GM23338 (cell line): Measurements from ENCODE around the gene OBSL1. TPM values are rescaled to one million over a fixed set of nuclear protein-coding genes. Genes with fewer than 3 reads are reported as not detected.

Experiments used
- ATAC-seq: fragments of 200-7000 bp; cut with Tn5 transposase; 3 replicates; pipeline ENCODE4 v1.9.1; 2020
- DNase-seq: peaks from one replicate; pipeline ENCODE4 v3.0.0-alpha.2; 2015; ENCODE audit warnings: low spot score
- H2AFZ ChIP-seq: fragments of 200-600 bp; sonication (generic); 2 replicates; pipeline ENCODE4 v1.8.0; 2016; ENCODE audit warnings: antibody characterized with exemption, mild to moderate bottlenecking, moderate library complexity
- H3F3A ChIP-seq: fragments of 200-600 bp; sonication (generic); replicated peaks from 2 replicates; pipeline ENCODE4 v1.8.0; 2017; ENCODE audit warnings: antibody characterized with exemption, mixed run types, low read depth
- H3K27ac ChIP-seq: fragments of 200-600 bp; sonication (generic); 2 replicates; pipeline ENCODE4 v1.6.1; 2016; ENCODE audit warnings: low read depth
- H3K27me3 ChIP-seq: fragments of 200-600 bp; sonication (generic); 2 replicates; pipeline ENCODE4 v1.8.0; 2016; ENCODE audit warnings: mild to moderate bottlenecking, mixed run types, moderate library complexity; ENCODE audit not compliant: insufficient read depth
- H3K36me3 ChIP-seq: fragments of 200-600 bp; sonication (generic); 2 replicates; pipeline ENCODE4 v1.8.0; 2016; ENCODE audit warnings: mild to moderate bottlenecking; ENCODE audit not compliant: insufficient read depth
- H3K4me1 ChIP-seq: fragments of 200-600 bp; sonication (generic); 2 replicates; pipeline ENCODE4 v1.8.0; 2016; ENCODE audit warnings: mild to moderate bottlenecking, moderate library complexity; ENCODE audit not compliant: insufficient read depth
- H3K4me2 ChIP-seq: fragments of 200-600 bp; sonication (generic); 2 replicates; pipeline ENCODE4 v1.7.1; 2017; ENCODE audit warnings: mixed run types
- H3K4me3 ChIP-seq: fragments of 200-600 bp; sonication (generic); 2 replicates; pipeline ENCODE4 v1.6.1; 2016; ENCODE audit warnings: mixed run types
- H3K79me2 ChIP-seq: fragments of 200-600 bp; sonication (generic); replicated peaks from 2 replicates; pipeline ENCODE4 v1.8.0; 2017; ENCODE audit warnings: mild to moderate bottlenecking; ENCODE audit not compliant: insufficient read depth
- H3K9me2 ChIP-seq: fragments of 200-600 bp; sonication (generic); 2 replicates; pipeline ENCODE4 v1.8.0; 2017; ENCODE audit not compliant: insufficient read depth
- H4K20me1 ChIP-seq: fragments of 200-600 bp; sonication (generic); replicated peaks from 2 replicates; pipeline ENCODE4 v1.8.0; 2017; ENCODE audit warnings: mild to moderate bottlenecking; ENCODE audit not compliant: insufficient read depth
- H3K27ac Mint-ChIP-seq: 2 replicates; pipeline ENCODE4 v1.8.0; 2020; ENCODE audit warnings: inconsistent platforms, mild to moderate bottlenecking, moderate library complexity, mixed read lengths
- H3K27me3 Mint-ChIP-seq: 3 replicates; pipeline ENCODE4 v1.8.0; 2022; ENCODE audit warnings: low read depth, mild to moderate bottlenecking, moderate library complexity, mixed read lengths, inconsistent platforms; ENCODE audit not compliant: insufficient read depth, poor library complexity
- H3K36me3 Mint-ChIP-seq: 3 replicates; pipeline ENCODE4 v1.8.0; 2021; ENCODE audit warnings: low read depth, mild to moderate bottlenecking, inconsistent platforms, moderate library complexity, mixed read lengths
- H3K4me1 Mint-ChIP-seq: 3 replicates; pipeline ENCODE4 v1.8.0; 2020; ENCODE audit warnings: mild to moderate bottlenecking, inconsistent platforms, mixed read lengths
- H3K4me3 Mint-ChIP-seq: 3 replicates; pipeline ENCODE4 v1.8.0; 2021; ENCODE audit warnings: moderate library complexity, mild to moderate bottlenecking, inconsistent platforms, mixed read lengths
- H3K9me3 Mint-ChIP-seq: 3 replicates; pipeline ENCODE4 v1.8.0; 2020; ENCODE audit warnings: moderate library complexity, mild to moderate bottlenecking, inconsistent platforms, mixed read lengths
- CREB1 ChIP-seq: fragments of 250-450 bp; sonication (Bioruptor Pico); IDR thresholded peaks from 2 replicates; pipeline ENCODE4 v1.5.0; 2020; ENCODE audit warnings: low read depth, mild to moderate bottlenecking, moderate library complexity
- CTCF ChIP-seq, 2 experiments: fragments of 200-600 bp in 1 of 2; sonication (generic) in 1 of 2; conservative IDR thresholded peaks; 2 replicates each; pipeline versions ENCODE4 v1.5.1 to v1.6.1; 2016 to 2017; ENCODE audit warnings: antibody characterized with exemption in 2 of 2, low read depth in 2 of 2, mild to moderate bottlenecking in 2 of 2, moderate library complexity in 1 of 2
- ETS1 ChIP-seq: IDR thresholded peaks from 2 replicates; pipeline ENCODE4 v1.6.1; 2016; ENCODE audit warnings: antibody characterized with exemption
- EZH2 ChIP-seq: fragments of 200-600 bp; sonication (generic); IDR thresholded peaks from one replicate; pipeline ENCODE4 v1.8.0; 2017; ENCODE audit warnings: antibody characterized with exemption, mild to moderate bottlenecking, low read depth; ENCODE audit not compliant: unreplicated experiment
- JUNB ChIP-seq: IDR thresholded peaks from one replicate; pipeline ENCODE4 v1.6.1; 2016; ENCODE audit warnings: antibody characterized with exemption; ENCODE audit not compliant: unreplicated experiment
- POLR2AphosphoS5 ChIP-seq: IDR thresholded peaks from 2 replicates; pipeline ENCODE4 v1.6.1; 2016; ENCODE audit warnings: antibody characterized with exemption, low read depth
- ZNF331 ChIP-seq: fragments of 250-450 bp; sonication (Bioruptor Pico); IDR thresholded peaks from 2 replicates; pipeline ENCODE4 v1.5.0; 2020; ENCODE audit warnings: low read depth, mild to moderate bottlenecking, moderate library complexity
- ZNF462 ChIP-seq: fragments of 250-450 bp; sonication (Bioruptor Pico); IDR thresholded peaks from 2 replicates; pipeline ENCODE4 v1.5.0; 2020; ENCODE audit warnings: mild to moderate bottlenecking, moderate library complexity
- polyA plus RNA-seq: library from polyadenylated mRNA; unstranded; fragments of >200 nt; fragmentation: Nextera tagmentation; extraction: Ambion mirVana; gene quantifications from 2 replicates; pipeline ENCODE4 v1.2.1, GENCODE V29; 2016
- total RNA-seq: library from RNA; depleted of rRNA; stranded (reverse); fragments of >200 nt; shearing (Covaris generic); gene quantifications from 2 replicates; pipeline ENCODE4 v1.2.3, GENCODE V29; 2014

OBSL1 gene
- total and polyA plus RNA-seq, 2 experiments from 2014 or later: 94.9 to 207 TPM

- Histone ChIP-seq H3K4me1 (peaks cover 29% of the 10 kb centered on the region), H3K9me2 (no peaks in the 10 kb centered on the region), H3F3A (peaks cover 22% of the 10 kb centered on the region), H3K79me2 (no peaks in the 10 kb centered on the region), H2AFZ (peak overlapping the region; percentile 97), H3K4me3 (peak overlapping the region; percentile 64), H3K27me3 (peaks cover 29% of the 10 kb centered on the region), H3K27ac (peak overlapping the region; percentile 84), H3K36me3 (no peaks in the 10 kb centered on the region), H4K20me1 (no peaks in the 10 kb centered on the region), H3K4me2 (peak overlapping the region; percentile 79)
- H3K9me3 Mint-ChIP-seq: no peaks in the 10 kb centered on the region
- no peaks in the 10 kb centered on the region; the same call in 2 of the 3 replicates for H3K36me3 Mint-ChIP-seq
- H3K4me1 Mint-ChIP-seq: peaks cover 65% of the 10 kb centered on the region
- peak; percentile 27 for ATAC-seq
- H3K4me3 Mint-ChIP-seq: peak overlapping the region; percentile 70
- TF ChIP-seq ETS1: 0 out of 2 replicates have a peak, but pooled peaks have one; percentile 28
- TF ChIP-seq CTCF (conservative IDR thresholded peaks at IDR 0.05; ENCODE audit: low read depth in 2 of 2): peak; percentile 71 to 80
- TF ChIP-seq POLR2AphosphoS5: peak; percentile 31; the same call in 1 of the 2 replicates
- TF ChIP-seq ZNF462: no peak
- TF ChIP-seq ZNF331 (CRISPR knock-in tag): no peak
- no peak for TF ChIP-seq CREB1
- peak; percentile 12 for TF ChIP-seq JUNB
- no peak for TF ChIP-seq EZH2
- peaks cover 21% of the 10 kb centered on the region for H3K27me3 Mint-ChIP-seq
- DNase-seq: peak; percentile 84
- H3K27ac Mint-ChIP-seq: no peak overlapping the region
Measured at GRCh38 chr2:219523031-219523671, 48.2 kb downstream of the OBSL1 start.
